ENCODE results near the gene COL15A1.
A peak's percentile ranks its signal among the peaks of the same experiment; 100 is the strongest.

COL15A1 gene

GRCh38 chr9:98942906-98943681 lies 613 bp upstream of the COL15A1 start:
- Histone ChIP-seq H3K27ac (ENCODE audit: low read depth, low read length) (no peak overlapping the region), H3K4me3 (ENCODE audit: low read depth in 1 of 2, low read length in 2 of 2) (peak overlapping the region; percentile 19 to 65), H3K36me3 (ENCODE audit: control insufficient read depth in 1 of 2, insufficient read depth in 2 of 2, low read length in 2 of 2) (no peaks in the 10 kb centered on the region), H3K9ac (ENCODE audit: low read depth in 1 of 2, low read length in 2 of 2) (no peak overlapping the region), H3K27me3 (ENCODE audit: control insufficient read depth in 1 of 2, insufficient read depth in 2 of 2, low read length in 2 of 2) (peaks cover 34 to 38% of the 10 kb centered on the region in 2 donors), H3K9me3 (ENCODE audit: control insufficient read depth in 1 of 2, low read length in 2 of 2) (no peaks in the 10 kb centered on the region), H3K4me1 (ENCODE audit: control insufficient read depth in 1 of 2, insufficient read depth in 2 of 2, low read length in 2 of 2) (no peaks in the 10 kb centered on the region)

GRCh38 chr9:98944057-98944733 lies 488 bp downstream of the COL15A1 start:
- no peaks in the 10 kb centered on the region for H3K36me3 ChIP-seq (ENCODE audit: control insufficient read depth in 1 of 2, insufficient read depth in 2 of 2, low read length in 2 of 2)

DNA sequence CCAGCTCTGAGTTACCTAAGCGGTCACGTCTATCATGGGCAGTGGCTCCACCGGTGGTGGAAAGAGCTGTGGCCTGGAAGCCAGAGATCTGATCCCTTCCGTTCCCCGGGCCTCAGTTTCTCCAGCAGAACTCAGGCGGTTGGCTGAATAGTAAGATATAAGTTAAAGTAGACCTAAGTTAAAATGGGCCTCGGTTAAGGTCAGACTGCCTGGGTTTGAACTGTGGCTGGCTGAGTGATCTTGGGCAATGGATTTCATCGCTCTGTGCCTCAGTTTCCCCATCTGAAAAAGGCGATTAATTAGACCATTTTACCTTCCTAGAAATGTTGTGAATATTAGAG lies 997 bp downstream of the COL15A1 start:
- Histone ChIP-seq H3K36me3 (ENCODE audit: control insufficient read depth in 1 of 2, insufficient read depth in 2 of 2, low read length in 2 of 2) (no peaks in the 10 kb centered on the region), H3K9me3 (ENCODE audit: control insufficient read depth in 1 of 2, low read length in 2 of 2) (no peaks in the 10 kb centered on the region), H3K4me1 (ENCODE audit: control insufficient read depth in 1 of 2, insufficient read depth in 2 of 2, low read length in 2 of 2) (no peaks in the 10 kb centered on the region), H3K4me3 (ENCODE audit: low read depth in 1 of 2, low read length in 2 of 2) (peak overlapping the region; percentile 51 to 65), H3K27me3 (ENCODE audit: control insufficient read depth in 1 of 2, insufficient read depth in 2 of 2, low read length in 2 of 2) (peaks cover 34 to 38% of the 10 kb centered on the region in 2 donors), H3K9ac (ENCODE audit: low read depth in 1 of 2, low read length in 2 of 2) (peak overlapping the region in 1 of 2 donors; percentile 16), H3K27ac (ENCODE audit: low read depth, low read length) (no peak overlapping the region)

More at GRCh38 chr9:98944057-98944733, 488 bp downstream of the COL15A1 start:
- Histone ChIP-seq H3K4me3 (ENCODE audit: low read depth in 1 of 2, low read length in 2 of 2) (peak overlapping the region; percentile 51 to 65), H3K9ac (ENCODE audit: low read depth in 1 of 2, low read length in 2 of 2) (peak overlapping the region in 1 of 2 donors; percentile 16), H3K27ac (ENCODE audit: low read depth, low read length) (peak overlapping the region; percentile 43), H3K4me1 (ENCODE audit: control insufficient read depth in 1 of 2, insufficient read depth in 2 of 2, low read length in 2 of 2) (no peaks in the 10 kb centered on the region), H3K27me3 (ENCODE audit: control insufficient read depth in 1 of 2, insufficient read depth in 2 of 2, low read length in 2 of 2) (peaks cover 34 to 38% of the 10 kb centered on the region in 2 donors), H3K9me3 (ENCODE audit: control insufficient read depth in 1 of 2, low read length in 2 of 2) (no peaks in the 10 kb centered on the region)

- Histone ChIP-seq H3K27ac (ENCODE audit: low read depth, low read length) (no peak overlapping the region), H3K27me3 (ENCODE audit: control insufficient read depth in 1 of 2, insufficient read depth in 2 of 2, low read length in 2 of 2) (peaks cover 12 to 19% of the 10 kb centered on the region in 2 donors), H3K36me3 (ENCODE audit: control insufficient read depth in 1 of 2, insufficient read depth in 2 of 2, low read length in 2 of 2) (no peaks in the 10 kb centered on the region), H3K4me3 (ENCODE audit: low read depth in 1 of 2, low read length in 2 of 2) (no peak overlapping the region), H3K4me1 (ENCODE audit: control insufficient read depth in 1 of 2, insufficient read depth in 2 of 2, low read length in 2 of 2) (no peaks in the 10 kb centered on the region), H3K9ac (ENCODE audit: low read depth in 1 of 2, low read length in 2 of 2) (no peak overlapping the region), H3K9me3 (ENCODE audit: control insufficient read depth in 1 of 2, low read length in 2 of 2) (no peaks in the 10 kb centered on the region)
These were observed 5.9 kb downstream of the COL15A1 start for GRCh38 chr9:98949565-98949964.

DNA sequence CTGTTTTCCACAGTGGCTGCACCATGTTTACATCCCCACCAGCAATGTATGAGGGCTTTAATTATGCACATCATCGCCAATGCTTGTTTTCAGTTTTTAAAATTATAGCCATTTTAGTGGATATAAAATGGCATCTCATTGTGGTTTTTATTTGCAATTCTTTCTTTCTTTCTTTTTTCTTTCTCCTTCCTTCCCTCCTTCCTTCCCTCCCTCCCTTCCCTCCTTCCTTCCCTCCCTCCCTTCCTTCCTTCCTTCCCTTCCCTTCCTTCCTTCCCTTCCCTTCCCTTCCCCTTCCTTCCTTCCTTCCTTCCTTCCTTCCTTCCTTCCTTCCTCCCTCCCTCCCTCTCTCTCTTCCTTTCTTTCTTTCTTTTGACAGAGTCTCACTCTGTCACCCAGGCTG lies 6.6 kb downstream of the COL15A1 start:
- H3K4me3 ChIP-seq (ENCODE audit: low read depth in 1 of 2, low read length in 2 of 2), result no peak overlapping the region
- peaks cover 5 to 13% of the 10 kb centered on the region in 2 donors for H3K27me3 ChIP-seq (ENCODE audit: control insufficient read depth in 1 of 2, insufficient read depth in 2 of 2, low read length in 2 of 2)
- H3K27ac ChIP-seq (ENCODE audit: low read depth, low read length), result no peak overlapping the region
- no peak overlapping the region for H3K9ac ChIP-seq (ENCODE audit: low read depth in 1 of 2, low read length in 2 of 2)
- H3K36me3 ChIP-seq (ENCODE audit: control insufficient read depth in 1 of 2, insufficient read depth in 2 of 2, low read length in 2 of 2), result no peaks in the 10 kb centered on the region
- H3K9me3 ChIP-seq (ENCODE audit: control insufficient read depth in 1 of 2, low read length in 2 of 2), result no peaks in the 10 kb centered on the region
- H3K4me1 ChIP-seq (ENCODE audit: control insufficient read depth in 1 of 2, insufficient read depth in 2 of 2, low read length in 2 of 2), result no peaks in the 10 kb centered on the region

DNA sequence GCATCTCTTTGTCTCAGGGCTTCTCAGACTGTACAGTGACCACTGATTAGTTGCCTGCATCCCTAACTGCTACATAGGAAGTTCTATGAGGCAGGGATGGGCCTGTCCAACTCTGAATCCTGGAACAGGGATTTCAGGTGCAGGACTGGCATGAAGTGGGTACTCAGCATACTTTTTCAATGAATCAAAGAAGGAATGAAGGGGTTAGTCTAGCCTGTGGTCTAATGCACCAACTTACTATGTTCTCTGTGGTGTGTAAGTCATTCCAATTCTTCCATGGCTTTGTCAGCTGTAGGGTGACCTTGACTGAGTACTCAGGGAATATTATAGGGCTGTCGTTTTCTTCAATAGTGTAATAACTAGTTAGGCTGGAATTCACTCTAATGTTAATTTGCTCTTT lies 8.3 kb downstream of the COL15A1 start:
- H3K27ac ChIP-seq (ENCODE audit: low read depth, low read length), result no peak overlapping the region
- H3K4me1 ChIP-seq (ENCODE audit: control insufficient read depth in 1 of 2, insufficient read depth in 2 of 2, low read length in 2 of 2), result no peaks in the 10 kb centered on the region
- no peaks in the 10 kb centered on the region for H3K36me3 ChIP-seq (ENCODE audit: control insufficient read depth in 1 of 2, insufficient read depth in 2 of 2, low read length in 2 of 2)

DNA sequence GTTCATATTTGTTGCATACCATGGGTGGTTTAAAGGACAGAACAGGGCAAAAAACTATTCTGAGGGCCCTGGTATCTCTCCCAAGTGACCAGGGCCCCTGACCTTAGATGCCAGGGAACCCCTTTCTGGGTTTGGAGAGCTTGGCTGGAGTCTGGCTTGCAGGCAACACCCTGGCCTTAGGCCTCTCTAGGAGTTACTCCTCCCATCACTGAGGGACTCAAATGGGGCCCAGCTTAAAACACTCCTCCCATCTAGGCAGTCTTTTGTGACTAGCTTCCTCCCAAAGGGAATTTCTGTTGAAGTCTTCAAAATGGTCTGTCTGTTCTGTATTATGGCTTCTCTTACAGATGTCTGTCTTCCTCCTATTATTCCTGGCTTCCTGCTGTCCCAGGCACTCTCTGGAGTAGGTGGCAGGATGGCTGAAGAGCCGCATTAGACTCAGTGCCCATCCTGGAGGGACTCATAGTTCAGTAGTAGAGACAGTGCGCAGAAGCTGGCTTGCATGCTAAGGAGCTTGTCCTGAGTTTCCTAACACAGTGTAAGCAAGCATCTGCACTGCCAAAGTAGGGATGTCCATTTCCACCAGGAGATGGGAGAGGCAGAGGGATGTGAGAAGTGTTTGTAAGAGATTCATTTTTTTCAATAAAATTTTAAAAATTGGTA lies 10.0 kb downstream of the COL15A1 start:
- Histone ChIP-seq H3K4me3 (ENCODE audit: low read depth in 1 of 2, low read length in 2 of 2) (no peak overlapping the region), H3K9me3 (ENCODE audit: control insufficient read depth in 1 of 2, low read length in 2 of 2) (no peaks in the 10 kb centered on the region), H3K4me1 (ENCODE audit: control insufficient read depth in 1 of 2, insufficient read depth in 2 of 2, low read length in 2 of 2) (no peaks in the 10 kb centered on the region), H3K27me3 (ENCODE audit: control insufficient read depth in 1 of 2, insufficient read depth in 2 of 2, low read length in 2 of 2) (no peaks in the 10 kb centered on the region), H3K36me3 (ENCODE audit: control insufficient read depth in 1 of 2, insufficient read depth in 2 of 2, low read length in 2 of 2) (no peaks in the 10 kb centered on the region), H3K27ac (ENCODE audit: low read depth, low read length) (no peak overlapping the region), H3K9ac (ENCODE audit: low read depth in 1 of 2, low read length in 2 of 2) (no peak overlapping the region)

More for the DNA sequence above, 8.3 kb downstream of the COL15A1 start:
- H3K9me3 ChIP-seq (ENCODE audit: control insufficient read depth in 1 of 2, low read length in 2 of 2), result no peaks in the 10 kb centered on the region
- no peaks in the 10 kb centered on the region for H3K27me3 ChIP-seq (ENCODE audit: control insufficient read depth in 1 of 2, insufficient read depth in 2 of 2, low read length in 2 of 2)
- H3K4me3 ChIP-seq (ENCODE audit: low read depth in 1 of 2, low read length in 2 of 2), result no peak overlapping the region
- H3K9ac ChIP-seq (ENCODE audit: low read depth in 1 of 2, low read length in 2 of 2), result no peak overlapping the region

DNA sequence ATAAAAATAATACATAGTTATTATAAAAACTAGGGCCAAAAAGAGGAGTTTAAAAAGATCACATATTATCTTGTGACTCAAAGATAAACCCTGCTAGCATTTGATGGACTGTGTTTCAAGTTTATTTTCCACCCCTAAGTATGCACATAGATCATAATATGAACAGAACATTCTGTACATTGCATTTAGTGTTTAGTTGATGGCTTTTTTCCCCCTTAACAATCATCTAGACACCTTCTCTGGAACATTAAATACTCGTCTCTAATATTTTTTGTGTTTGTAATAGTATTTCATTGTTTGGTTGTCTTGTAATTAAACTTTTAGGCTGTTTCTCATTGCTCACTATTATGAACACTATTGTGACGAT lies 10.5 kb downstream of the COL15A1 start:
- H3K27me3 ChIP-seq (ENCODE audit: control insufficient read depth in 1 of 2, insufficient read depth in 2 of 2, low read length in 2 of 2), result no peaks in the 10 kb centered on the region
- no peak overlapping the region for H3K27ac ChIP-seq (ENCODE audit: low read depth, low read length)
- no peaks in the 10 kb centered on the region for H3K9me3 ChIP-seq (ENCODE audit: control insufficient read depth in 1 of 2, low read length in 2 of 2)
- no peaks in the 10 kb centered on the region for H3K4me1 ChIP-seq (ENCODE audit: control insufficient read depth in 1 of 2, insufficient read depth in 2 of 2, low read length in 2 of 2)
- no peaks in the 10 kb centered on the region for H3K36me3 ChIP-seq (ENCODE audit: control insufficient read depth in 1 of 2, insufficient read depth in 2 of 2, low read length in 2 of 2)
- H3K9ac ChIP-seq (ENCODE audit: low read depth in 1 of 2, low read length in 2 of 2), result no peak overlapping the region
- no peak overlapping the region for H3K4me3 ChIP-seq (ENCODE audit: low read depth in 1 of 2, low read length in 2 of 2)

GRCh38 chr9:98955259-98955658 lies 11.6 kb downstream of the COL15A1 start:
- H3K27me3 ChIP-seq (ENCODE audit: control insufficient read depth in 1 of 2, insufficient read depth in 2 of 2, low read length in 2 of 2), result no peaks in the 10 kb centered on the region
- no peak overlapping the region for H3K9ac ChIP-seq (ENCODE audit: low read depth in 1 of 2, low read length in 2 of 2)
- no peaks in the 10 kb centered on the region for H3K9me3 ChIP-seq (ENCODE audit: control insufficient read depth in 1 of 2, low read length in 2 of 2)
- no peaks in the 10 kb centered on the region for H3K36me3 ChIP-seq (ENCODE audit: control insufficient read depth in 1 of 2, insufficient read depth in 2 of 2, low read length in 2 of 2)
- no peak overlapping the region for H3K27ac ChIP-seq (ENCODE audit: low read depth, low read length)
- no peaks in the 10 kb centered on the region for H3K4me1 ChIP-seq (ENCODE audit: control insufficient read depth in 1 of 2, insufficient read depth in 2 of 2, low read length in 2 of 2)
- H3K4me3 ChIP-seq (ENCODE audit: low read depth in 1 of 2, low read length in 2 of 2), result no peak overlapping the region

GRCh38 chr9:98957826-98958225 lies 14.1 kb downstream of the COL15A1 start:
- Histone ChIP-seq H3K4me1 (ENCODE audit: control insufficient read depth in 1 of 2, insufficient read depth in 2 of 2, low read length in 2 of 2) (peaks cover 0 to 4% of the 10 kb centered on the region in 2 donors), H3K4me3 (ENCODE audit: low read depth in 1 of 2, low read length in 2 of 2) (no peak overlapping the region), H3K9me3 (ENCODE audit: control insufficient read depth in 1 of 2, low read length in 2 of 2) (no peaks in the 10 kb centered on the region), H3K27ac (ENCODE audit: low read depth, low read length) (no peak overlapping the region), H3K27me3 (ENCODE audit: control insufficient read depth in 1 of 2, insufficient read depth in 2 of 2, low read length in 2 of 2) (no peaks in the 10 kb centered on the region), H3K9ac (ENCODE audit: low read depth in 1 of 2, low read length in 2 of 2) (no peak overlapping the region), H3K36me3 (ENCODE audit: control insufficient read depth in 1 of 2, insufficient read depth in 2 of 2, low read length in 2 of 2) (no peaks in the 10 kb centered on the region)

Data from duodenal mucosa (tissue), 2 donors.